HG03354 (cell line): ENCODE results near the gene HYI.
"Not testable (repeated sequence)": the region's sequence is repeated elsewhere in the genome, so short reads cannot be mapped to it uniquely, and the experiment has no call there.

Source experiments
- ATAC-seq: cut with Tn5 transposase; IDR thresholded peaks from one replicate; pipeline ENCODE4 v1.9.1; 2021; ENCODE audit warnings: mild to moderate bottlenecking; ENCODE audit not compliant: unreplicated experiment, poor library complexity, severe bottlenecking

The HYI gene

DNA sequence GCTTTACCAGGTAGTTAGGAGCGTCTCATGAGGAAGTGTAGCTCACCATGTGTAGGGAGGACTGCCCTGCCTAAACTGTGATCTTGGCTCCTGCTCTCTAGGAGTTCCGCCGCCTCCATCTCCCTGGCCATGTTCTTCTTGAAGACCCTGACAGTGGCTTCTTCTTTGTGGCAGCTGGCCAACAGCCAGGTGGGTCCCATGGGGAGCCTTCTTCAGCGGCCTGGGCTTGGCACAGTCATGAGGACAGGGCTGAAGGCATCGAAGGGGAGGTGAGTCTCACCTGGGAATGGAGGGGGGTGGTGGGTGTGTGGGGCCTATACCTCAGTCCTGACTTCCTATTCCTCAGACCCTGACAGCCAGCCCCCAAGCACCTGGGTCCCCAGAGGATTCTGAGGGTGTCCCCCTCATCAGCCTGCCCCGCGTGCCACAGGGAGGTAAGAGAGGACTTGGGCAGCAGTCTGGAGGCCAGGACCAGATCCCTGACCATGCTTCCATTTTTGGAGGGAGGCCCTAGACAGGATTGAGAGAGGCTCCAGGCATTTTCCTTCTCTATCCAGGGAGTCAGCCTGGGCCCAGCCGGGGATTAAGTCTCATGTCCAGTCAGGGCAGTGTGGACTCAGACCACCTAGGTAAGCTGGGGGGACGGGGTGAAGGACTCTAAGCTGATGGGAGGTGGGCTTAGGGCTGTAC, 21.4 kb downstream of the HYI start:
- no peak for ATAC-seq

GRCh38 chr1:43431676-43432075, 22.1 kb downstream of the HYI start:
- no peak for ATAC-seq

- ATAC-seq, result no peak
Observed at GRCh38 chr1:43430831-43431230, 22.9 kb downstream of the HYI start.

GRCh38 chr1:43427941-43428340, 25.8 kb downstream of the HYI start:
- no peak for ATAC-seq

DNA sequence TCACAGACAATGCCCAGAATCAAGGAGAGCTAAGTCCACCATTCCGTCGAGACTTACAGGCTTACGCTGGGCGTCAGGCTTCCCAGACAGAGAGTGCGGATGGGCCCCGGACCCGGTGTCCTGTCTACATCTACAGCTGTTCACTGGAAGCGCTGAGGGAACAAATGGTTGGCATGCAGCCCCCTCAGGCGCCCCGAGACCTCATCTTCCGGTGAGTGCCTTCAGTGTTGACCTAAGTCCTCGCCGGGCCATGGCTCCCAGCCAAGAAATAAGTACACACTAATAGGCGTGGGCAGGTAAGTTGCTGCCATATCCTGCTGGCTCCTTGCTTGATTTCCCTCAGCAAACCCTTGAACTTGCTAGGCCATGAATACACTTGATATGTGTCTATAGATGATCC, 26.2 kb downstream of the HYI start:
- ATAC-seq, result no peak

DNA sequence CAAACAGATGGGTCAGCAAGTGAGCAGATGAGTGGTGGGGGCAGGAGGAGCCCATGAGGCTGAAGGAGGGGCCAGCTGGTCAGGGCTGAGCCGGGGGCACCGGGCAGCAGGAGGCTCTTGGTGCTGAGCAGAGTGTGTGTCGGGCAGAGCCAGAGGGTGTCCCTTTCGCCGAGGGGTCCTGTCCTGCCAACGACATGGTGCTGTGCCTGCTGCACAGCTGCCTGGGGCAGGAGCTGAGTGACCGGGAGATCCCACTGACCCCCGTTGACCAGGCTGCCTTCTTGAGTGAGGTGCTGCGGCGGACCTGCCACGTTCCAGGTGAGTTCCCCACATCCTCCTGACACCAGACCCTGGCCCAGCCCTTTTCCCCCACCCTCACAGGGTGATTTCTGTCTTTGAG, 27.5 kb downstream of the HYI start:
- no peak for ATAC-seq

- ATAC-seq, result no peak
Observed at GRCh38 chr1:43425045-43425444, 28.7 kb downstream of the HYI start.

DNA sequence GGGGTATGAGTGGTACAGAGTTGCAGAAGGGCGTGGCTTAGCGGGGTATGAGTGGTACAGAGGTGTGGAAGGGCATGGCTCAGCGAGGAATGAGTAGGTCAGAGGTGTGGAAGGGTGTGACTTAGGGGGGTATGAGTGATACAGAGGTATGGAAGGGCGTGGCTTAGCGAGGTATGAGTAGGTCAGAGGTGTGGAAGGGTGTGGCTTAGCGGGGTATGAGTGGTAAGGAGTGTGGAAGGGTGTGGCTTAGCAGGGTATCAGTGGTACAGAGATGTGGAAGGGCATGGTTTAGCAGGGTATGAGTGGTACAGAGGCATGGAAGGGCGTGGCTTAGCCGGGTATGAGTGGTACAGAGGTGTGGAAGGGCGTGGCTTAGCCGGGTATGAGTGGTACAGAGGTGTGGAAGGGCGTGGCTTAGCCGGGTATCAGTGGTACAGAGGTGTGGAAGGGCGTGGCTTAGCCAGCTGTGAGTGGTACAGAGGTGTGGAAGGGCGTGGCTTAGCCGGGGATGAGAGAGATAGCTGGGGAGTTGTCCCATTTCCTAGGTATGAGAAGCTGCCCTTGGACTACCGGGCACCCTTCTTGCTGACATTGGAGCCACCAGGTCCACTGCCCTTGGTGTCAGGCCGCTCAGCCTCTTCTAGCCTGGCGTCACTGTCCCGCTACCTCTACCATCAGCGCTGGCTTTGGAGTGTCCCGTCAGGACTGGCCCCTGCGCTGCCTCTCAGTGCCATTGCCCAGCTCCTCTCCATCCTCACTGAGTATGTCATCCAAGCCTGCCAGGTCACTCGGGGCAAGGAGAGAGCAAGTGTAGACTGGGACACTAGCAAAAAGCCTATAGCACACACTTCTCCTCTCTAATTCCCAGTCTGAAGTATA, 29.8 kb downstream of the HYI start:
- ATAC-seq, result no peak

DNA sequence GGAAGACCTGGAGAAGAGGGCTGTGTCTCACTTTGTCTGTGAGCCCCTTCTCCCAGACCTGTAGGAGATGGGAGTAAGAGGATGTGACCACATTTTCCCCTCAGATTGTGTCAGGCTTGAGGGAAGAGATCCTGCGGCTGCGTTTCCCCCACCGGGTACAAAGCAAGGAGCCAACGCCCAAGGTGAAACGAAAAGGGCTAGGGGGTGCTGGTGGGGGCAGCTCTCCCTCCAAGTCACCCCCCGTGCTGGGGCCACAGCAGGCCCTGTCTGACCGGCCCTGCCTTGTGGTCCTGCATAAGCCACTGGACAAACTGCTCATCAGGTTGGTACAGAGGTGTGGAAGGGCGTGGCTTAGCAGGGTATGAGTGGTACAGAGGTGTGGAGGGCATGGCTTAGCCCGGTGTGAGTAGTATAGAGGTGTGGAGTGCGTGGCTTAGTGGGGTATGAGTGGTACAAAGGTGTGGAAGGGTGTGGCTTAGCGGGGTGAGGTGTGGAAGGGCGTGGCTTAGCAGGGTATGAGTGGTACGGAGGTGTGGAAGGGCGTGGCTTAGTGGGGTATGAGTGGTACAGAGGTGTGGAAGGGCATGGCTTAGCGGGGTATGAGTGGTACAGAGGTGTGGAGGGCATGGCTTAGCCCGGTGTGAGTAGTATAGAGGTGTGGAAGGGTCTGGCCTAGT, 30.6 kb downstream of the HYI start:
- no peak for ATAC-seq

- no peak for ATAC-seq
Observed at GRCh38 chr1:43421976-43422750, 31.6 kb downstream of the HYI start.

- no peak for ATAC-seq
Observed at GRCh38 chr1:43421396-43421795, 32.3 kb downstream of the HYI start.

- no peak for ATAC-seq
Observed at GRCh38 chr1:43420874-43421273, 32.9 kb downstream of the HYI start.

DNA sequence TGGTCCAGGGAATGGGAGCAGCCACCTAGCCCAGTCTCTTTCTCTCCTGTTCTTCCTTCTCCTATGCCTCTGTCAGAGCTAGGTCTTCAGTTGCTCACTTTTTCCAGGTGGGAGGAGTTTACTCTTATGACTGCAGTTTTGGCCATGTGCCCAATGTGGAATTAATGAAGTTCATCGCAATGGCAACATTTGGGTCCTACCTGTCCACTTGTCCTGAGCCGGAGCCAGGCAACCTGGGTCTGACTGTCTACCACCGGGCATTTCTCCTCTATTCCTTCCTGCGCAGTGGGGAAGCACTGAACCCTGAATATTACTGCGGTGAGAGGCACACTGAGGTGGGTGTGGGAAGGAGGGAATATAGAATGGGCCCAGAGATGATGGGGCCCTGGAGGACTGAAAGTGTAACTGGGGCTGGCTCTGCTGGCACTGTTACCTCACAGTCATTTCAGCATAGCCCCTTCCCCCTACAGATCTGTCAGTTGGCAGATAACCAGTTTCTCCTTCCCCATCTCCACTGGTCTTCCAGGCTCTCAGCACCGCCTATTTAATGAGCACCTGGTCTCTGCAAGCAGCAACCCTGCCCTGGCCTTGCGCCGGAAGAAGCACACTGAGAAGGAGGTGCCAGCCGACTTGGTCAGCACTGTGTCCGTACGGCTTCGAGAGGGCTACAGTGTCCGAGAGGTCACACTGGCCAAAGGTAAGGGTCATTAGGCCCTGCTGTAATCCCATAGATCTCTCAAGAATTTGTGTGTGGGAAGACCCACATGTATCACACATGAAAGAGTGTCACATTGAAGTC, 33.9 kb downstream of the HYI start:
- no peak for ATAC-seq

DNA sequence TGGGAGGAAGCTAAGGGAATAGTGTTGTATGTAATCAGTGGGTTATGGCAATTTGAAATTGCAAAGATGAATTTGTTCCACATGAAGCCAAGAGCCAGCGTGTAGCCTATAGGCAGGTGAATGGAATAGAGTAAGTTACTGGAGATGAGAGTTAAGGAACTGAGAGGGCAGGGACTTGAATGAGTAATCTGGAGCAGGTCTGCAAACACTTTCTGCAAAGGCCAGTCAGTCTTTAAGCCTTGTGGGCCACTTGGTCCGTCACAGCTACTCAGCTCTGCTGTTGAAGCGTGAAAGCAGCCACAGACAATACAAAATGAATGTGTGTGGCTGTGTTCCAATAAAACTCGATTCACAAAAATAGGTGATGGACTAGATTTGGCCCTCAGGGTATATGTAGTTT, 34.9 kb downstream of the HYI start:
- no peak for ATAC-seq

DNA sequence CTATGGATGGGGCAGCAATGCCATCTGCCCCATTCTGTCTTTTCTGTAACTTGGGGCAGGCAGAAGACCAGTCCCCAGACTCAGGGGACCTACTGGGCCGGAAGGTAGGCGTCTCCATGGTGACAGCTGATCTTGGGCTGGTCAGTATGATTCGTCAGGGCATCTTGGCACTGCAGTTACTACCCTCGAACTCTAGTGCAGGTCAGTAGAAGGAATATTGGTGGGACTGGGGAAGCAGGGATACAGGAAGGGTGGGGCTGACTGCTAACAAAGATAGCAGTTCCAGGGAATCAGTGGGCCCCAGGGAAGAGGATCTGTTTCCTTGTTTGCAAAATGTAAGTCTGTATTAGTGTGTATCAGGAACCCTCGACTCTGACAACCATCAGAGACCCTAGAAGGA, 37.8 kb downstream of the HYI start:
- ATAC-seq, result no peak

DNA sequence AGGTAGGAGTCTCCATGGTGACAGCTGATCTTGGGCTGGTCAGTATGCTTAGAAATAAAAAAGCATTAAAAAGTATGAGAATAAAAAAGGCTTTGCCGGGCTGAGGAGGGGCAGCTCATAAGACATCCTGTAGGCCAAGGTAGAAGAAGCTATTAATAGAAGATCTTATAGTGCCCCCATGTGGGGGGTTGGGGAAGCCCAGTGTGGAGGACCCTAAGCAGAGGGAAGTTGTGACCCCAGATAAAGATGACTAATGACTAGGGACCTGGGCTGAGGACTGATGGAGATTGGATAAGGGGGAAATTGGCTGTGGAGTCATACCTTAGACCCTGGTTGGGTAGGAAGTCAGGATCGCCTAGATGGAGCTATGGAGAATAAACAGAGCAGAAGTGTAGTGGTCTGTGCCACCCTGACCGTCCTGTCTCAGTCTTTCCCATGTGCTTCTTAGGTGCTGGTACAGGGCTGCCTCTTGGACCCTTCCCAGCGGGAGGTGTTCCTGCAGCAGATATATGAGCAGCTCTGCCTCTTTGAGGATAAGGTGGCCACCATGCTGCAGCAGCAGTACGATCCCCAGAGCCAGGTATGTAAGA, 39.0 kb downstream of the HYI start:
- no peak for ATAC-seq

DNA sequence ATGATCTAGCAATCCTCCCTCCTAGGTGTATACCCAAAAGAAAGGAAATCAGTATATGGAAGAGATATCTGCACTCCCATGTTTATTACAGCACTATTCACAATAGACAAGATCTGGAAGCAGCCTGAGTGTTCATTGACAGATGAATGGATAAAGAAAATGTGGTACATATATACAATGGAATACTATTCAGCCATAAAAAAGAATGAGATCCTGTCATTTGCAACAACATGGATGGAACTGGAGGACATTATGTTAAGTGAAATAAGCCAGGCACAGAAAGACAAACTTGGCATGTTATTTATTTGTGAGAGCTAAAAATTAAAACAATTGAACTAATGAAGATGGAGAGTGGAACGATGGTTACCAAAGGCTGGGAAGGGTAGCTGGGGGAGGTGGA, 40.3 kb downstream of the HYI start:
- not testable (repeated sequence) for ATAC-seq

DNA sequence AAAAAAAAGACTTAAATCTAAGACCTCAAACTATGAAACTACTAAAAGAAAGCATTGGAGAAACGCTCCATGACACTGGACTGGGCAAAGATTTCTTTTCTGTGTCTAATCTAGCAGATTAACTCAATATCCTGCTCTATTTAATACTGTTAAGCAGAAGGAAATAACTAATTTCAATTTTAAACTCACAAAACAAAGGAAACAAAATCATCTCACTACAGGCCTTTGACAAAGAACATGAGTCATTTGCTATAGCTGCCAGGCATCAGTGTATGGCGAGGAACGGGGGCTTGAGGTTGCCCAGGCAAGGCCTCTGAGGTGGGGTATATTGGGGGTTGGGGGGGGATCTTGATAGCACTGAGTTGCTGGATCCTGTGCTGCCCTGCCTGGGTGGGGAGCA, 43.2 kb downstream of the HYI start:
- ATAC-seq, result no peak

DNA sequence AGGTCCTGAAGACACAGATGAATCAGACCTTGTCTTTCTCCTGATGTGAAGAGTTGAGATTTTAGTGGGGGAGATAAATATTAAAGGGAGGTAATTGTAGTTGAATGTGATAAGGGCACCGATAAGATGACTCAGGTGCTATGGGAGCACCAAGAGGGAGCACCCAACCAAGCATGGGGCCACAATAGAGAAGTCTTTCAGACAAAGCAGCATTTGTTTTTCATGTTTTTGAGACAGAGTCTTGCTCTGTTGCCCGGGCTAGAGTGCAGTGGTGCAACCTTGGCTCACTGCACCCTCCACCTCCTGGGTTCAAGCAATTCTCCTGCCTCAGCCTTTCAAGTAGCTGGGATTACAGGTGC, 47.9 kb downstream of the HYI start:
- ATAC-seq, result no peak
